ENCODE data around the gene SMYD3. TPM values are rescaled to one million over a fixed set of nuclear protein-coding genes. Genes with fewer than 3 reads are reported as not detected.

The SMYD3 gene
- total RNA-seq, 1 experiment from 2014 or later: 17.4 TPM

- H3K27me3 ChIP-seq (ENCODE audit: control insufficient read depth, insufficient read depth, low read length): no peaks in the 10 kb centered on the region
- POLR2A ChIA-PET: interaction anchor here (0.7 kb wide), 1 partner anchor 21 kb away, joined by 5 read pairs; no protein-coding TSS in a partner anchor
- CTCF ChIA-PET: no interaction called here
- TF ChIP-seq POLR2AphosphoS5 (IDR thresholded peaks at IDR 0.05; ENCODE audit: low read depth, low read length) (no peak), SIN3A (IDR thresholded peaks at IDR 0.05; ENCODE audit: borderline replicate concordance, insufficient read depth, low read depth, low read length) (no peak), TCF7L2 (IDR thresholded peaks at IDR 0.05; ENCODE audit: low read depth, low read length) (no peak), REST (IDR thresholded peaks at IDR 0.05; ENCODE audit: insufficient read depth in 1 of 2, low read depth in 2 of 2, low read length in 1 of 2) (no peak)
- TF ChIP-seq, protein P1, sequence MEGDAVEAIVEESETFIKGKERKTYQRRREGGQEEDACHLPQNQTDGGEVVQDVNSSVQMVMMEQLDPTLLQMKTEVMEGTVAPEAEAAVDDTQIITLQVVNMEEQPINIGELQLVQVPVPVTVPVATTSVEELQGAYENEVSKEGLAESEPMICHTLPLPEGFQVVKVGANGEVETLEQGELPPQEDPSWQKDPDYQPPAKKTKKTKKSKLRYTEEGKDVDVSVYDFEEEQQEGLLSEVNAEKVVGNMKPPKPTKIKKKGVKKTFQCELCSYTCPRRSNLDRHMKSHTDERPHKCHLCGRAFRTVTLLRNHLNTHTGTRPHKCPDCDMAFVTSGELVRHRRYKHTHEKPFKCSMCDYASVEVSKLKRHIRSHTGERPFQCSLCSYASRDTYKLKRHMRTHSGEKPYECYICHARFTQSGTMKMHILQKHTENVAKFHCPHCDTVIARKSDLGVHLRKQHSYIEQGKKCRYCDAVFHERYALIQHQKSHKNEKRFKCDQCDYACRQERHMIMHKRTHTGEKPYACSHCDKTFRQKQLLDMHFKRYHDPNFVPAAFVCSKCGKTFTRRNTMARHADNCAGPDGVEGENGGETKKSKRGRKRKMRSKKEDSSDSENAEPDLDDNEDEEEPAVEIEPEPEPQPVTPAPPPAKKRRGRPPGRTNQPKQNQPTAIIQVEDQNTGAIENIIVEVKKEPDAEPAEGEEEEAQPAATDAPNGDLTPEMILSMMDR (IDR thresholded peaks at IDR 0.05): no peak
- intact Hi-C loops (cut with micrococcal nuclease; ENCODE audit: unreplicated experiment): no loop called here
- H3K9me3 ChIP-seq (ENCODE audit: control insufficient read depth, insufficient read depth, low read depth, low read length): no peaks in the 10 kb centered on the region
- no peaks in the 10 kb centered on the region for H3K4me1 ChIP-seq (ENCODE audit: control insufficient read depth, insufficient read depth, low read length)
- H3K27ac ChIP-seq (ENCODE audit: low read length): no peak overlapping the region
- H3K4me3 ChIP-seq (ENCODE audit: low read depth in 2 of 2, low read length in 2 of 2): no peak overlapping the region
- no TSS peak for BruUV-seq (replicated peaks)
- DNase-seq (ENCODE audit: low read depth, low spot score) (no peak), ATAC-seq (no peak)
- in situ Hi-C loops (cut with HindIII; ENCODE audit: low pct_unique_long_range_greater_than_20kb, low sequenced_read_pairs): no loop called here
- H3K36me3 ChIP-seq (ENCODE audit: control insufficient read depth, insufficient read depth, low read length): no peaks in the 10 kb centered on the region
These were observed 347.5 kb downstream of the SMYD3 start for GRCh38 chr1:246159279-246160227.

DNA sequence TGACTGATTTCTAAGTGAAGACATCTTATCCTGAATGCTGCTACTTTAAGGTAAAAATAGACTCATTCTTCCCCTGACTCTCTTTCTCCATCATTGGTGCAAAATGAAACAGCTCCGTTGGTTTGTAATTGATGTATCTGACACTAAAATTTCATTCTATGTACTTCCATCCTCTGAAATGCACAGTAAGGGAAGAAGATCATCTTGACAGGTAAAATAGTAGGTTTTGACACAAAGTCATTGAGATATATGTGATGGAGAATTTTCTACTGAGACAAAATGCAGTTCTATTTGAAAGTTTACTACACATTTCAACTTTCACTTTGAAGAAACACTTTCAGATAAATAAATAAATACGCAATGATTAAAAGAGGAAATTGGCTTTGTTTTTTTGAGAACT lies 348.9 kb downstream of the SMYD3 start:
- no peaks in the 10 kb centered on the region for H3K4me1 ChIP-seq (ENCODE audit: control insufficient read depth, insufficient read depth, low read length)
- ATAC-seq (no peak), DNase-seq (ENCODE audit: low read depth, low spot score) (no peak)
- POLR2A ChIA-PET: no interaction called here
- no TSS peak for BruUV-seq (replicated peaks)
- TF ChIP-seq TCF7L2 (IDR thresholded peaks at IDR 0.05; ENCODE audit: low read depth, low read length) (no peak), POLR2AphosphoS5 (IDR thresholded peaks at IDR 0.05; ENCODE audit: low read depth, low read length) (no peak)
- TF ChIP-seq, protein P1 (IDR thresholded peaks at IDR 0.05): no peak
- no peak overlapping the region for H3K4me3 ChIP-seq (ENCODE audit: low read depth in 2 of 2, low read length in 2 of 2)
- H3K27me3 ChIP-seq (ENCODE audit: control insufficient read depth, insufficient read depth, low read length): no peaks in the 10 kb centered on the region
- H3K27ac ChIP-seq (ENCODE audit: low read length): no peak overlapping the region
- intact Hi-C loops (cut with micrococcal nuclease; ENCODE audit: unreplicated experiment) (no loop called here), in situ Hi-C loops (cut with HindIII; ENCODE audit: low pct_unique_long_range_greater_than_20kb, low sequenced_read_pairs) (no loop called here)
- H3K9me3 ChIP-seq (ENCODE audit: control insufficient read depth, insufficient read depth, low read depth, low read length): no peaks in the 10 kb centered on the region
- H3K36me3 ChIP-seq (ENCODE audit: control insufficient read depth, insufficient read depth, low read length): no peaks in the 10 kb centered on the region
- CTCF ChIA-PET: no interaction called here

Data from Panc1 (cell line).